Neuronal stem cell (in vitro differentiated cells): Measurements from ENCODE around the gene MYO10.

Source experiments
- DNase-seq: peaks from one replicate; pipeline ENCODE4 v3.0.0-alpha.2; 2013; ENCODE audit warnings: low spot score
- H2AFZ ChIP-seq: one replicate; pipeline ENCODE4 v1.6.1; 2013; ENCODE audit warnings: mild to moderate bottlenecking, low read length, inconsistent platforms
- H2AK5ac ChIP-seq: 2 replicates; pipeline ENCODE4 v1.6.1; 2013; ENCODE audit warnings: low read depth, mild to moderate bottlenecking, inconsistent platforms, low read length, moderate library complexity, mixed read lengths
- H2BK120ac ChIP-seq: 2 replicates; pipeline ENCODE4 v1.6.1; 2013; ENCODE audit warnings: low read depth, mild to moderate bottlenecking, inconsistent platforms, low read length, moderate library complexity, mixed read lengths
- H2BK12ac ChIP-seq: one replicate; pipeline ENCODE4 v1.6.1; 2013; ENCODE audit warnings: low read length, inconsistent platforms
- H2BK15ac ChIP-seq: 2 replicates; pipeline ENCODE4 v1.6.1; 2013; ENCODE audit warnings: mild to moderate bottlenecking, low read length, inconsistent platforms, mixed read lengths
- H2BK5ac ChIP-seq: one replicate; pipeline ENCODE4 v1.6.1; 2013; ENCODE audit warnings: inconsistent platforms, mild to moderate bottlenecking, low read length, moderate library complexity
- H3K14ac ChIP-seq: one replicate; pipeline ENCODE4 v1.6.1; 2013; ENCODE audit warnings: low read length, inconsistent platforms
- H3K18ac ChIP-seq: 2 replicates; pipeline ENCODE4 v1.6.1; 2013; ENCODE audit warnings: low read length, inconsistent platforms
- H3K23ac ChIP-seq: 2 replicates; pipeline ENCODE4 v1.6.1; 2013; ENCODE audit warnings: low read depth, mild to moderate bottlenecking, mixed read lengths, low read length, inconsistent platforms; ENCODE audit not compliant: poor library complexity
- H3K27ac ChIP-seq: replicated peaks from 3 replicates; pipeline ENCODE4 v1.5.1; 2013; ENCODE audit warnings: low read length, inconsistent platforms
- H3K27me3 ChIP-seq, 3 experiments: 2 replicates each; pipeline ENCODE4 v1.6.1; 2013; ENCODE audit warnings: low read length in 3 of 3, mild to moderate bottlenecking in 2 of 3, inconsistent platforms in 1 of 3, low read depth in 1 of 3, mixed read lengths in 1 of 3, moderate library complexity in 1 of 3; ENCODE audit not compliant: control insufficient read depth in 3 of 3, insufficient read depth in 3 of 3
- H3K36me3 ChIP-seq, 2 donors: replicated peaks in 1 of 2; 2 replicates each; pipeline ENCODE4 v1.6.1; 2013; ENCODE audit warnings: low read length in 2 of 2; ENCODE audit not compliant: control insufficient read depth in 2 of 2, insufficient read depth in 2 of 2
- H3K4ac ChIP-seq: 2 replicates; pipeline ENCODE4 v1.6.1; 2013; ENCODE audit warnings: inconsistent platforms, mild to moderate bottlenecking, low read length, moderate library complexity
- H3K4me1 ChIP-seq, 2 donors: 1 replicate in 1 of 2; 2 replicates in 1 of 2; pipeline ENCODE4 v1.6.1; 2013; ENCODE audit warnings: low read length in 2 of 2, low read depth in 1 of 2; ENCODE audit not compliant: control insufficient read depth in 2 of 2, insufficient read depth in 1 of 2
- H3K4me2 ChIP-seq: one replicate; pipeline ENCODE4 v1.6.1; 2013; ENCODE audit warnings: mild to moderate bottlenecking, low read length, inconsistent platforms; ENCODE audit not compliant: insufficient read depth, poor library complexity, severe bottlenecking
- H3K4me3 ChIP-seq, 2 donors: 2 replicates each; pipeline ENCODE4 v1.5.1; 2013; ENCODE audit warnings: low read length in 2 of 2, mild to moderate bottlenecking in 2 of 2, inconsistent platforms in 1 of 2, moderate library complexity in 1 of 2
- H3K79me1 ChIP-seq: one replicate; pipeline ENCODE4 v1.6.1; 2013; ENCODE audit warnings: low read depth, mild to moderate bottlenecking, inconsistent platforms, low read length, moderate library complexity
- H3K9ac ChIP-seq: one replicate; pipeline ENCODE4 v1.6.1; 2013; ENCODE audit warnings: mild to moderate bottlenecking, low read depth, low read length, inconsistent platforms; ENCODE audit not compliant: poor library complexity
- H3K9me3 ChIP-seq, 2 donors: replicated peaks in 1 of 2; 2 replicates each; pipeline versions ENCODE3 to v1.6.1; 2013; ENCODE audit warnings: low read length in 2 of 2, mild to moderate bottlenecking in 2 of 2, inconsistent platforms in 1 of 2, low read depth in 1 of 2, mixed read lengths in 1 of 2, moderate library complexity in 1 of 2; ENCODE audit not compliant: control insufficient read depth in 2 of 2, insufficient read depth in 1 of 2
- H4K8ac ChIP-seq: one replicate; pipeline ENCODE4 v1.6.1; 2013; ENCODE audit warnings: low read depth, mild to moderate bottlenecking, inconsistent platforms, low read length, moderate library complexity
- H4K91ac ChIP-seq: one replicate; pipeline ENCODE4 v1.6.1; 2013; ENCODE audit warnings: low read length, low read depth, mild to moderate bottlenecking, inconsistent platforms; ENCODE audit not compliant: poor library complexity
- WGBS, 2 donors: extraction: QIAGEN DNeasy Blood & Tissue Kit; methylation state at CpG; one replicate each; pipeline ENCODE4 v1.1.7; 2013; ENCODE audit warnings: missing lambda C conversion rate in 2 of 2, mixed read lengths in 1 of 2; ENCODE audit not compliant: insufficient read length in 2 of 2, insufficient replicate concordance in 1 of 2; ENCODE audit errors: extremely low coverage in 2 of 2; 5-methylcytosine and 5-hydroxymethylcytosine counted together

Gene MYO10

GRCh38 chr5:16744164-16744880 lies 191.8 kb downstream of the MYO10 start:
- H3K36me3 ChIP-seq: peaks cover 0 to 5% of the 10 kb centered on the region in 2 donors
- H3K4me1 ChIP-seq: peaks cover 3 to 7% of the 10 kb centered on the region in 2 donors
- H3K4me2 ChIP-seq: no peak overlapping the region
- H3K9me3 ChIP-seq: no peaks in the 10 kb centered on the region
- no peak overlapping the region for H4K91ac ChIP-seq
- peak overlapping the region; percentile 92 for H2BK15ac ChIP-seq
- peak overlapping the region; percentile 99 for H2AK5ac ChIP-seq
- H2BK120ac ChIP-seq: no peak overlapping the region
- H2AFZ ChIP-seq: no peak overlapping the region
- peaks cover 3% of the 10 kb centered on the region for H3K79me1 ChIP-seq
- H3K9ac ChIP-seq: no peak overlapping the region
- peak overlapping the region; percentile 80 for H3K18ac ChIP-seq
- H3K23ac ChIP-seq: peak overlapping the region; percentile 80
- no peak overlapping the region for H3K4me3 ChIP-seq
- no peak overlapping the region for H2BK12ac ChIP-seq
- H2BK5ac ChIP-seq: no peak overlapping the region
- no peak for DNase-seq
- no peak overlapping the region for H3K27ac ChIP-seq
- H4K8ac ChIP-seq: no peak overlapping the region
- no peak overlapping the region for H3K14ac ChIP-seq
- no CpG with 5 or more reads among the region's 15 CpGs for WGBS, 2 donors
- no peak overlapping the region for H3K4ac ChIP-seq
- no peaks in the 10 kb centered on the region for H3K27me3 ChIP-seq

DNA sequence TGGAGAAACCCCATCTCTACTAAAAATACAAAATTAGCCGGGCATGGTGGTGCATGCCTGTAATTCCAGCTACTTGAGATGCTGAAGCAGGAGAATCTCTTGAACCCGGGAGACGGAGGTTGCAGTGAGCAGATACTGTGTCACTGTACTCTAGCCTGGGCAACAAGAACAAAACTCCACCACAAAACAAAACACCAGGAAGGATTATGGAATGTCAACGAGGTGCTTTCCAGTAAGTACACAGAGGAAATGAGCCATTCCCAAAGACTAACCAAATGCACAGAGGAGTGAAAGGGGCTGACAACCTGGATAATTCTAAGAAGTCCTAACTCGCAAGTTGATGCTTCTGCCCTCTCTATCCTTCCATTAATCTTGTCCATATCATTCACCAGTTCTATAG lies 193.2 kb downstream of the MYO10 start:
- Histone ChIP-seq H3K9me3 (no peaks in the 10 kb centered on the region), H3K27ac (peak overlapping the region; percentile 90), H3K79me1 (peaks cover 3% of the 10 kb centered on the region), H4K8ac (no peak overlapping the region), H2BK15ac (no peak overlapping the region), H3K9ac (no peak overlapping the region), H2BK120ac (no peak overlapping the region), H2AFZ (no peak overlapping the region), H3K4ac (no peak overlapping the region), H3K27me3 (no peaks in the 10 kb centered on the region), H2AK5ac (no peak overlapping the region), H3K4me1 (peaks cover 7 to 11% of the 10 kb centered on the region in 2 donors), H3K18ac (no peak overlapping the region), H3K4me2 (no peak overlapping the region), H3K4me3 (no peak overlapping the region), H3K36me3 (no peaks in the 10 kb centered on the region), H3K23ac (no peak overlapping the region), H3K14ac (no peak overlapping the region), H2BK5ac (no peak overlapping the region), H2BK12ac (no peak overlapping the region), H4K91ac (no peak overlapping the region)
- no CpG with 5 or more reads among the region's 5 CpGs for whole genome bisulfite sequencing, 2 donors
- no peak for DNase-seq

- no peaks in the 10 kb centered on the region for H3K36me3 ChIP-seq
- WGBS, 2 donors: no CpG with 5 or more reads among the region's 11 CpGs
- H3K4me3 ChIP-seq: peak overlapping the region; percentile 67 to 74
- no peaks in the 10 kb centered on the region for H3K9me3 ChIP-seq
- no peak overlapping the region for H2AK5ac ChIP-seq
- no peak overlapping the region for H4K8ac ChIP-seq
- H2AFZ ChIP-seq: peak overlapping the region; percentile 11
- no peaks in the 10 kb centered on the region for H3K27me3 ChIP-seq
- H3K4me2 ChIP-seq: peak overlapping the region; percentile 59
- no peak overlapping the region for H3K18ac ChIP-seq
- no peak overlapping the region for H3K23ac ChIP-seq
- H3K79me1 ChIP-seq: peaks cover 3% of the 10 kb centered on the region
- no peak overlapping the region for H3K9ac ChIP-seq
- no peak overlapping the region for H3K4ac ChIP-seq
- H2BK12ac ChIP-seq: no peak overlapping the region
- H4K91ac ChIP-seq: no peak overlapping the region
- peak overlapping the region; percentile 80 for H3K27ac ChIP-seq
- peaks cover 19 to 28% of the 10 kb centered on the region in 2 donors for H3K4me1 ChIP-seq
- no peak overlapping the region for H2BK15ac ChIP-seq
- no peak overlapping the region for H2BK120ac ChIP-seq
- H2BK5ac ChIP-seq: no peak overlapping the region
- DNase-seq: no peak
- H3K14ac ChIP-seq: no peak overlapping the region
These were observed 195.2 kb downstream of the MYO10 start for GRCh38 chr5:16740811-16741392.

DNA sequence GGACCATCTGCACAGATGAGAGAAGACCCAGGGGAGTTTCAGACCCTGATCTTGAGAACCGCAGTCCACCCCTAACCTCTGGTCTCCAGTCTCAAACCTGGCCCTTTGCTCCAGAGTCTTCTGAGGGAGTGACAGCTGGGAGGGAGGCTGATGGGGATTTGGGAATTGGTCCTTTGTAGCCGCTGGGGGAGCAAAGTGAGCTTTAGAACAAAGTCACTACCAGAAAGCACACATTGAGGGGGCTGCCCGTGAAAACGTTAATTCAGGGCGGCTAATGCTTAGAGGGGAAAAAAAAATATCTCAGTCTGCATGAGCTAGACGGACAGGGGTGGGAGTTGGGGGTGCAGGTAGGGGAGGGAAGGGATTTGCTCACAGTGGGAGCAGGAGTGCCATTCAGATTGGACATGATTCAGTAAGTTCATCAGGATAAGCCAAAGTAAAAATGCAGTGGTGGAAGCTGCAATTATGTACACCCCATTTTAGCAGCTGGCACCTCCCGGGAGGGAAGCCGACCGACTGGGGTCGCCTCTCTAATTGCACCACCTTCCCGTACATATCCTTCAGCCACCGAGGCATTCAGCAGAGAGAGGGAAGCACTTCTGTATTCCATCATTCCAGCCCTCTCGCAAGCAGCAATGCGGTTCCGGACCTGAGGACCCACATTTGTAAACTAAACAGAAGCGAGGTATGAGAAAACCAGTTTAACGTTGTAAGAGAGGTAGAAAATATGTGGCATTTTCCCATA lies 195.8 kb downstream of the MYO10 start:
- Histone ChIP-seq H4K8ac (no peak overlapping the region), H3K36me3 (no peaks in the 10 kb centered on the region), H3K14ac (no peak overlapping the region), H3K4me3 (peak overlapping the region; percentile 67 to 74), H2BK120ac (no peak overlapping the region), H3K4ac (no peak overlapping the region), H3K4me1 (peaks cover 25 to 34% of the 10 kb centered on the region in 2 donors), H2BK5ac (peak overlapping the region; percentile 35), H3K9ac (peak overlapping the region; percentile 67), H3K9me3 (no peaks in the 10 kb centered on the region), H2BK12ac (no peak overlapping the region), H3K27me3 (no peaks in the 10 kb centered on the region), H3K27ac (peak overlapping the region; percentile 80), H2AFZ (peak overlapping the region; percentile 11), H3K18ac (peak overlapping the region; percentile 35), H3K23ac (no peak overlapping the region), H2AK5ac (peak overlapping the region; percentile 21), H4K91ac (no peak overlapping the region), H3K79me1 (peaks cover 3% of the 10 kb centered on the region), H2BK15ac (no peak overlapping the region), H3K4me2 (peak overlapping the region; percentile 59)
- no peak for DNase-seq
- WGBS, 2 donors: no CpG with 5 or more reads among the region's 17 CpGs
